Uterus (tissue), 2 donors: ENCODE results near the gene KCTD3.

Experiments
- POLR2A ChIP-seq, 2 donors: fragments of 450-650 bp; IDR thresholded peaks; one replicate each; pipeline ENCODE4 v1.6.1; 2016; ENCODE audit warnings: antibody characterized with exemption in 2 of 2, mild to moderate bottlenecking in 1 of 2, moderate library complexity in 1 of 2
- TF ChIP-seq, protein P1 (sequence below), 4 experiments: fragments of 200-600 bp in 2 of 4; fragments of 450-650 bp in 2 of 4; sonication (generic) in 2 of 4; IDR thresholded peaks; one replicate each; pipeline ENCODE4 v1.5.1; 2016 to 2019; ENCODE audit warnings: antibody characterized with exemption in 4 of 4, mild to moderate bottlenecking in 2 of 4, moderate library complexity in 1 of 4

DNA sequence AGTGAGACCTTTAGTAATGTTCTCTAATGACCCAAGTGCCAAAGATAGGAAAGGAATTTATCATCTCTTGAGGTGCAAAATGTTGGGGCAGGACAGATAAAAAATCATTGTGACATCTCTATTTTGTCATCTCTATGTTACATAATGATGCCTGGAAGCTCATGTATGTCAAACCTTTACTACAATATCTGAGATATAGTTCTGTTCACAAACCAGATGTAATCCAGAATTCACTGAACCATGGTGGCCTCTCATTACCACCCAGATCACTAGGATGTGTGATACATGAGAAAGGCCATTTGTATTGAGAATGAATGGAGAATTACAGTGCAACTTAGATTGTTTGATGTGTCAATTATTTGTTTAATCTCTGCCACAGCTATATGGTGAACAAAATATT, 22.0 kb upstream of the KCTD3 start:
- TF ChIP-seq, protein P1, sequence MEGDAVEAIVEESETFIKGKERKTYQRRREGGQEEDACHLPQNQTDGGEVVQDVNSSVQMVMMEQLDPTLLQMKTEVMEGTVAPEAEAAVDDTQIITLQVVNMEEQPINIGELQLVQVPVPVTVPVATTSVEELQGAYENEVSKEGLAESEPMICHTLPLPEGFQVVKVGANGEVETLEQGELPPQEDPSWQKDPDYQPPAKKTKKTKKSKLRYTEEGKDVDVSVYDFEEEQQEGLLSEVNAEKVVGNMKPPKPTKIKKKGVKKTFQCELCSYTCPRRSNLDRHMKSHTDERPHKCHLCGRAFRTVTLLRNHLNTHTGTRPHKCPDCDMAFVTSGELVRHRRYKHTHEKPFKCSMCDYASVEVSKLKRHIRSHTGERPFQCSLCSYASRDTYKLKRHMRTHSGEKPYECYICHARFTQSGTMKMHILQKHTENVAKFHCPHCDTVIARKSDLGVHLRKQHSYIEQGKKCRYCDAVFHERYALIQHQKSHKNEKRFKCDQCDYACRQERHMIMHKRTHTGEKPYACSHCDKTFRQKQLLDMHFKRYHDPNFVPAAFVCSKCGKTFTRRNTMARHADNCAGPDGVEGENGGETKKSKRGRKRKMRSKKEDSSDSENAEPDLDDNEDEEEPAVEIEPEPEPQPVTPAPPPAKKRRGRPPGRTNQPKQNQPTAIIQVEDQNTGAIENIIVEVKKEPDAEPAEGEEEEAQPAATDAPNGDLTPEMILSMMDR (IDR thresholded peaks at IDR 0.05): no peak
- no peak for TF ChIP-seq POLR2A (IDR thresholded peaks at IDR 0.05)
